UCSD-AML1 (cell line): ENCODE data around the gene PARP12.

Experiments
- DNase-seq: peaks from one replicate; lab custom pipeline; 2025; ENCODE audit not compliant: unreplicated experiment; lab: John Stamatoyannopoulos, UW

Gene PARP12

GRCh38 chr7:139992353-139993044 is 70.3 kb downstream of the PARP12 start:
- DNase-seq: no peak

- DNase-seq: no peak
Observed at GRCh38 chr7:139991911-139992310, 70.8 kb downstream of the PARP12 start.

DNA sequence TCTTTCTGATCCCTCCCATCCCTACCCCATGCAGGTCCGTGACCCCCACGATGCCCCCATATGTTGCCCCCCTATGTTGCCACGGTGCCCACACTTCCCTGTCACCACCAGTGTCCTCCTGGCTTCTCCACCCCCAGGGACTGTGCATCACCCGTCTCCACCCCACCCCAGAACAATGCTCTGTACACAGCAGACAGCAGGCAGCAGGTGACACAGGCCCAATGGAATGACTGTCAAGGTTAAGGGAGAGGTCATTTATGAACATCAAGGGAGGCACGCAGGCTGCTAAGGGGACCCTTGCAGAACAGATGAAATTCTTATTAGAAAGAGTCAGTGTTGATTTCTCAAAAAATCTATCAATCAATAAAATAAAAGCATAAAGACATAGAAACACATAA is 71.5 kb downstream of the PARP12 start:
- no peak for DNase-seq

GRCh38 chr7:139990571-139991268 is 72.0 kb downstream of the PARP12 start:
- no peak for DNase-seq

DNA sequence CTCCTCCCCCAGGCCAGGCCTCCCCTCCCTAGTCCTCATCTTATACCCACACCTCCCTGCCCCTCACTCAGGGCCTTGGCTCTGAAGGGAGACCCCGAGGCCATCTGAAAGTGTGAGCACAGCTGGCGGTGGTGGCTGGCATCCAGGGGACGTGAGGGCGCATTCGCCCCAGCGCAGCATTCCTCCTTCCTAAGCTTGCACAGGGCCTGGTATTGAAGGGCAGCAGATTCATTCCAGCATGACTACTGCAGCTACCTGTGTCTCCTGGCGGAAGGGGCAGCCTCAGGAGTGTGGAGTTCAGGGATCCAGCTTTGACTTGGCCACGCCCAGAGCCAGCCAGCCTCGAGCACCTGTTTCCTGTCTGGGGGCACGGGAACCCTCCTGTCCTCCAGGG is 72.6 kb downstream of the PARP12 start:
- no peak for DNase-seq

- no peak for DNase-seq
Observed at GRCh38 chr7:139989366-139990141, 73.2 kb downstream of the PARP12 start.

- DNase-seq: no peak
Observed at GRCh38 chr7:139987691-139988516, 74.8 kb downstream of the PARP12 start.

- no peak for DNase-seq
Observed at GRCh38 chr7:139985811-139986210, 76.9 kb downstream of the PARP12 start.

- no peak for DNase-seq
Observed at GRCh38 chr7:139984642-139985539, 77.9 kb downstream of the PARP12 start.

- DNase-seq: no peak
Observed at GRCh38 chr7:139982927-139983920, 79.5 kb downstream of the PARP12 start.

DNA sequence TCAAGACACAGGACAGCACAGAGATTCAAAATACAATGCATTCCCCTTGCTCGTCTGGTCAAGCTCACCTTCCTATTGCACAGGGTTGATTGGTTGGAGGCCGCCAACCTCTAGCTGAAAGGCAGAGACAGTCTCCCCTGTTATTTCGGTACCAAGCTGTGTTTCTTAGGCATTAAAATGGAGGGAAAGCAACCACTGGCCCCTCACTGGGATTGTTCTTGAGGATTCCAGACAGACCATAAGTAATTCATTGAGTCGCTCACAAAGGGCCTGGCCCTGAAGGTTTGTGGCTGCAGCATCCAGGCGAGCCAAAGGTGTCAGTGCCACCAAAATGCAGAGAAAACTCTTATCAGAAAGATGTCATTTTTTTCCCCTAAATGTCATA is 81.2 kb downstream of the PARP12 start:
- DNase-seq: no peak

GRCh38 chr7:139976838-139977656 is 85.7 kb downstream of the PARP12 start:
- no peak for DNase-seq

GRCh38 chr7:139976055-139976837 is 86.5 kb downstream of the PARP12 start:
- no peak for DNase-seq

GRCh38 chr7:139974179-139974811 is 88.5 kb downstream of the PARP12 start:
- no peak for DNase-seq
